LNCAP (cell line): ENCODE results near the gene CENPE.

Experiments
- CTCF ChIP-seq: fragments of 450-650 bp; IDR thresholded peaks from 2 replicates; pipeline ENCODE4 v1.5.1; 2017; ENCODE audit warnings: mild to moderate bottlenecking

Gene CENPE

GRCh38 chr4:103079621-103080020, 118.5 kb downstream of the CENPE start:
- no peak for TF ChIP-seq CTCF

DNA sequence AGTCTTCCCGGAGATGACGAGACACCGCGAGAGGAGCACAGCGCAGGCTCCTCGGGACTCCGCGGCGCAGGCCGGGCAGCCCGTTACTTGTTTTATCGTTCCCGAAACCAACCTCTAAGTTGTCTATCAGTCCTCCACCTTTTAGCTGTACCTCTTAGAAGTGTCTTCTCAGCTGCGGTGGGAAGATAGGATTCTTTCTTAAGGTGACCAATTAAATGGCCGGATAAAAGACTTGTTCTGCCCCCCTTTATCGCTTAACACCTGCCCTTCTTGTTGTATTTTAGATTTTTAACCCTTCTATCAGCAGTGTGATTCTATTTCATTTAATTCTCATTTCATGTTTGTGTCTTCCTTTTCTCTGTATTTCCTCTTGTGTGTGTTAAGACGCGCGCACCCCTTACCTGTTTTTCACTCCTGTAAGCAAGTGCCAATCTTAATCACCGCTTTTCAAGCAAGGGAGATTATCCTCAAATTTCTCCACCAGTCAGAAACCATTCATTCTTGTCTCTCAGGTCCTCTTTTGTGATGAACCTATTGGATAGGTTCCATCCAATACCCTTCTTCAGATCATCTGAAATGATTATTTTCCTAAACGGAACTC, 121.3 kb downstream of the CENPE start, which contains the start of gene SLC9B2:
TSS of gene SLC9B2 (minus strand) at position 15 of the 601 bp plus-strand sequence. CDS start 9,211 bp downstream, outside the sequence.
- no peak for TF ChIP-seq CTCF

GRCh38 chr4:103075894-103076746, 122.0 kb downstream of the CENPE start:
- TF ChIP-seq CTCF: no peak

GRCh38 chr4:103075435-103075893, 122.7 kb downstream of the CENPE start:
- no peak for TF ChIP-seq CTCF

- no peak for TF ChIP-seq CTCF
These were observed 123.3 kb downstream of the CENPE start for GRCh38 chr4:103074744-103075434.

DNA sequence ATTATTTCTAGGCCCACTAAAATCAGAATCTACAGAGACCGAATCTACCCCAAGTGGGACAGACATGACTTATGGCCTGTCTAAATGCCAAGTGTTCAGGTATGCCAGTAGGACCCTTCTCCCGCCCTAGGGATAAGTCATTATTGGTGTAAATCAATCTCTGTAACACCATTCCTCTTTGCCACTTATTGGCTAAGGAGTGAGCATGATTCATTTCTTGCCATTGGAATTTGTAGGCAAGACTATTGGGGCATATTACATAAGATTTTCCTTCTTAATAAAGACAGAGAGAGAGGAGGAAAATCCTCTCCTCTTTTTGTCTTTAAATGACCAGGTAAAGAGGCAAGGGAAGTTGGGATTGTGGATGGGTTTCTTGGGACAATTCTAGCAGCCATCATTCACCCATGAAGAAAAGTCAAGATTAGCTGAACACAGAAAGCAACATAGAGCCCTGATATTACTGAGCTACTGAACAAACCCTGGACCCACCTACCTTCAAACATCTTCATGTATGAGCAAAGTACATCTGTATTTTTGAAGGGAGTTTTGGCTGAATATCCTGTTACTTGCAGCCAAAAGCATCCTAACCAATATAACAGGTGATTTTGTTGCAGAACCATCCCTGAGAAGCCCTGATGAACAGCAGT, 124.2 kb downstream of the CENPE start:
- no peak for TF ChIP-seq CTCF
